DND-41 (cell line): ENCODE data around the gene SLC7A6OS.

ENCODE experiments used
- CTCF ChIP-seq: IDR thresholded peaks from 2 replicates; pipeline ENCODE4 v1.5.1; 2012; ENCODE audit warnings: borderline replicate concordance, low read length, moderate library complexity, mild to moderate bottlenecking; ENCODE audit not compliant: poor library complexity, severe bottlenecking; ENCODE audit errors: extremely low read depth
- EZH2 ChIP-seq: IDR thresholded peaks from 3 replicates; pipeline ENCODE4 v1.6.1; 2012; ENCODE audit warnings: borderline replicate concordance, low read depth, mild to moderate bottlenecking, moderate library complexity, low read length, inconsistent platforms; ENCODE audit not compliant: severe bottlenecking

- TF ChIP-seq CTCF (no peak), EZH2 (no peak)
Measured at GRCh38 chr16:68300734-68301459, 9.8 kb downstream of the SLC7A6OS start.
